Breast epithelium (tissue), 3 donors: Measurements from ENCODE around the gene MDH2.

Source experiments
- POLR2A ChIP-seq: fragments of 450-650 bp; IDR thresholded peaks from one replicate; pipeline ENCODE4 v1.6.1; 2016; ENCODE audit warnings: antibody characterized with exemption, mild to moderate bottlenecking, moderate library complexity
- TF ChIP-seq, protein P1 (sequence below), 3 donors: fragments of 450-650 bp; IDR thresholded peaks; one replicate each; pipeline ENCODE4 v1.5.1; 2016 to 2017; ENCODE audit warnings: antibody characterized with exemption in 3 of 3, mild to moderate bottlenecking in 3 of 3, moderate library complexity in 3 of 3

DNA sequence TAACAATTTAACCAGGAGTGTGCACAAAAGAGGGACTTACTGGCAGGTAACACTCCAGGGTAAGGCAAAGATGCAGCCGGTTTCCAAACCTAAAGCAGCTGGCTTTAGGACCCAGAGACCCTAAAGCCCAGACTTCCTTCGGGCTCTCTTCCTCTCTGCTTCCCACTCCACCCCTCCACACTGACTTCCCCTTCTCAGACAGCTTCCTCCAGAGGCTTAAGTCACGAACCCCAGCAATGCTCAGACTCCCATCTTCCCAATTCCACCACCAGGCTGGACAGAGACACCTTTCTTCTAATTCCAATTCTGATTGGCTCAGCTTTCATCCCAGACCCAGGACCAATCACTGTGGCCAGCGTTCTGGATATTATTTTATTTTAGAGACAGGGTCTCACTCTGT is 24.9 kb upstream of the MDH2 start:
- TF ChIP-seq, protein P1, sequence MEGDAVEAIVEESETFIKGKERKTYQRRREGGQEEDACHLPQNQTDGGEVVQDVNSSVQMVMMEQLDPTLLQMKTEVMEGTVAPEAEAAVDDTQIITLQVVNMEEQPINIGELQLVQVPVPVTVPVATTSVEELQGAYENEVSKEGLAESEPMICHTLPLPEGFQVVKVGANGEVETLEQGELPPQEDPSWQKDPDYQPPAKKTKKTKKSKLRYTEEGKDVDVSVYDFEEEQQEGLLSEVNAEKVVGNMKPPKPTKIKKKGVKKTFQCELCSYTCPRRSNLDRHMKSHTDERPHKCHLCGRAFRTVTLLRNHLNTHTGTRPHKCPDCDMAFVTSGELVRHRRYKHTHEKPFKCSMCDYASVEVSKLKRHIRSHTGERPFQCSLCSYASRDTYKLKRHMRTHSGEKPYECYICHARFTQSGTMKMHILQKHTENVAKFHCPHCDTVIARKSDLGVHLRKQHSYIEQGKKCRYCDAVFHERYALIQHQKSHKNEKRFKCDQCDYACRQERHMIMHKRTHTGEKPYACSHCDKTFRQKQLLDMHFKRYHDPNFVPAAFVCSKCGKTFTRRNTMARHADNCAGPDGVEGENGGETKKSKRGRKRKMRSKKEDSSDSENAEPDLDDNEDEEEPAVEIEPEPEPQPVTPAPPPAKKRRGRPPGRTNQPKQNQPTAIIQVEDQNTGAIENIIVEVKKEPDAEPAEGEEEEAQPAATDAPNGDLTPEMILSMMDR (IDR thresholded peaks at IDR 0.05), result no peak
- no peak for TF ChIP-seq POLR2A
